GM21381 (cell line): ENCODE data around the gene CSF3.

Experiments
- ATAC-seq: cut with Tn5 transposase; IDR thresholded peaks from one replicate; pipeline ENCODE4 v1.9.1; 2021; ENCODE audit warnings: mild to moderate bottlenecking, moderate library complexity; ENCODE audit not compliant: unreplicated experiment

The CSF3 gene, protein sequence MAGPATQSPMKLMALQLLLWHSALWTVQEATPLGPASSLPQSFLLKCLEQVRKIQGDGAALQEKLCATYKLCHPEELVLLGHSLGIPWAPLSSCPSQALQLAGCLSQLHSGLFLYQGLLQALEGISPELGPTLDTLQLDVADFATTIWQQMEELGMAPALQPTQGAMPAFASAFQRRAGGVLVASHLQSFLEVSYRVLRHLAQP

DNA sequence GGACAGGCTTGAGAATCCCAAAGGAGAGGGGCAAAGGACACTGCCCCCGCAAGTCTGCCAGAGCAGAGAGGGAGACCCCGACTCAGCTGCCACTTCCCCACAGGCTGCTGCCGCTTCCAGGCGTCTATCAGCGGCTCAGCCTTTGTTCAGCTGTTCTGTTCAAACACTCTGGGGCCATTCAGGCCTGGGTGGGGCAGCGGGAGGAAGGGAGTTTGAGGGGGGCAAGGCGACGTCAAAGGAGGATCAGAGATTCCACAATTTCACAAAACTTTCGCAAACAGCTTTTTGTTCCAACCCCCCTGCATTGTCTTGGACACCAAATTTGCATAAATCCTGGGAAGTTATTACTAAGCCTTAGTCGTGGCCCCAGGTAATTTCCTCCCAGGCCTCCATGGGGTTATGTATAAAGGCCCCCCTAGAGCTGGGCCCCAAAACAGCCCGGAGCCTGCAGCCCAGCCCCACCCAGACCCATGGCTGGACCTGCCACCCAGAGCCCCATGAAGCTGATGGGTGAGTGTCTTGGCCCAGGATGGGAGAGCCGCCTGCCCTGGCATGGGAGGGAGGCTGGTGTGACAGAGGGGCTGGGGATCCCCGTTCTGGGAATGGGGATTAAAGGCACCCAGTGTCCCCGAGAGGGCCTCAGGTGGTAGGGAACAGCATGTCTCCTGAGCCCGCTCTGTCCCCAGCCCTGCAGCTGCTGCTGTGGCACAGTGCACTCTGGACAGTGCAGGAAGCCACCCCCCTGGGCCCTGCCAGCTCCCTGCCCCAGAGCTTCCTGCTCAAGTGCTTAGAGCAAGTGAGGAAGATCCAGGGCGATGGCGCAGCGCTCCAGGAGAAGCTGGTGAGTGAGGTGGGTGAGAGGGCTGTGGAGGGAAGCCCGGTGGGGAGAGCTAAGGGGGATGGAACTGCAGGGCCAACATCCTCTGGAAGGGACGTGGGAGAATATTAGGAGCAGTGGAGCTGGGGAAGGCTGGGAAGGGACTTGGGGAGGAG, at the start of gene CSF3:
CSF3 (plus strand) TSS at position 436 of the 993 bp plus-strand sequence; CDS start at position 471, 35 bp downstream.
- ATAC-seq, result no peak

DNA sequence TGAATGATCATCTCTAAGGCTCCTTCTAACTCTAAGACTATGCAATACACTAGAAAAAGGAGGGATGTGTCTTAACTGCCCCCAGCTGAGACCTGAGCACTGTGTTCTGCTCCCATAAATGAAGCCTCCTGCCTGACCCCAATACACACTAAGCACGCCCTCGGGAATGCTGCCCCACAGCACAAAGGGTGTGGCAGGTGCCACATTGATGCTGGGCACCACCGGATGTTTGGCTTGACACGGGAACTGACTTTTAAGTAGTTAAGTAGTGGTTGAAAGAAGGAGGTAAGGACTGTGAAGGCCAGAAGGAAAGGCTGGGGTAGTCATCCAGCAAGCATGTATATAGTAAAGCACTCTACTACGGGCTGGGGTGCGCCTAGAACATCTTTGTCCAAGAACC, 48.5 kb upstream of the CSF3 start:
- no peak for ATAC-seq

DNA sequence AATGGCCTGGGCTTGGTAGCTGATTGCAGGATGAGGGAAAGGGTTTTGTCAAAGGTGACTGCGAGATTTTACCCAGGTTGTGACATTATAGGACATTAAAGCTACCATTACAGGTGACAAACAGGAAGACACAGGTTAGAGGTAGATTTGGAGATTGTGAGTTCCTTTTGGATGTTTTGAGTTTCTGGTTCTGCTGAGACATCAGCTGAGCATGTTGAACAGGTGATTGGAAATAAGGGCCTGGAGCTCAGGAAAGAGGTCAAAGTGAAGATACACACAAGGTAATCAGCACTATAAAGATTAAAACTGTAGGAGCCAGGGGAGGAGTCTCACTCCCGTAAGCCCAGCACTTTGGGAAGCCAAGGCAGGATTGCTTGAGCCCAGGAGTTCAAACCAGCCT, 46.5 kb upstream of the CSF3 start:
- no peak for ATAC-seq

DNA sequence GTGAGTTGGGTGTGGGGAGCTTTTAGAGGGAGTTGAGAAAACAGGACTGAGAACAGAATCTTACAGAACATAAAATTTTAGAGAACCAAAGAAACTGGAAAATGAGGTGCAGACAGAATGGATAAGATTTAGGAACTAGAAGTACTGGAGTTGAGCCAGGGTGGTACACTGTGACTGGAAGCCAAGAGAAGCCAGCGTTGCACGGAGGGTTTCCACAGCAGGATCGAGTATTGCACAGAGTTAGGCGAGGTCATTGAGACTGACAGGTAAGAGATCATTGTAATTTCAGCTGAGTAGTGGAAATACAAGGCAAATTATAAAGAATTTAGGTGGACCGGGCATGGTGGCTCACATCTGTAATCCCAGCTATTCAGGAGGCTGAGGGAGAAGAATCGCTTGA, 45.9 kb upstream of the CSF3 start:
- ATAC-seq, result no peak

DNA sequence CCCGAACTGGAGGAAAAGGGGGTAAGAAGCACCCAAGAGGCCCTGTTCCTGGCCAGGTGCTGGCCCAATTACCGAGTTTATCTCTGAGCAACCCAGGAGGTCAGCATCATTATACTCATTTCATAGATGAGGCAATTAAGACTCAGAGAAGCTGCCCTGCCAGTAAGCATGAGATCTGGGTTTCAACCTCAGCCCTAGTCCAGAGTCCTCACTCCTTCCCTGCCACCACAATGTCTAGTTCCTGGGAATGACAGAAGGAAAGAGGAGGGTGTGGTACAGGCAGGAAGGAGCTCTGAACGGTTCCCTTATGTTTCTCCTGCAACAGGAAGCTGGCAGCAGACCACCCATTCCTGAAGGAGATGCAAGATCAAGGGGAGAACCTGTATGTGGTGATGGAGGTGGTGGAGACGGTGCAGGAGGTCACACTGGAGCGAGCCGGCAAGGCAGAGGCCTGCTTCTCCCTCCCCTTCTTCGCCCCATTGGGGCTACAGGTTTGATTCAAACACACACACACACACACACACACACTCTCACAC, 45.0 kb upstream of the CSF3 start:
- ATAC-seq, result no peak

DNA sequence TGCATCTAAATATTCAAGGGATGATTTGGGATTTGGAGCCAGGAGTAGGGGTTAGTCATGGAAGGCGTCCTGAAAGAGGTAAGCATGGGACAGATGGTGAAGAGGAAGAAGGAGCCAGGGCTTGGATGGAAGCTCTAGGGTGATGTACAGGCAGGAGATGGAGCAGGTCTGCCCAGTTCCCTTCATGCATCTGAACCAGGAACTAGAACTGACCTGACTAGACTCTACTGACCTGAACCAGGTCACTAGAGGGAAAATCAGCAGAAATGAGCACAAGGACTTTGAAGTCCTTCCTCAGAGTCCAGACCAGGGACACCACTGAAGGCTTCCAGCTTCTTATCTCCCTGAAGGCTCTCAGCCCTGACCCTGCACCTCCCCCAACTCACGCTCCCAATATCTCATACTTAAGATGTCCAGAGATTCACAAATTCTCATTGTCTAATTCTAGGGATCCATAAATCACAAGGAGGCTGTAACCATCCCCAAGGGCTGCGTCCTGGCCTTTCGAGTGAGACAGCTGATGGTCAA, 44.1 kb upstream of the CSF3 start:
- ATAC-seq, result no peak

DNA sequence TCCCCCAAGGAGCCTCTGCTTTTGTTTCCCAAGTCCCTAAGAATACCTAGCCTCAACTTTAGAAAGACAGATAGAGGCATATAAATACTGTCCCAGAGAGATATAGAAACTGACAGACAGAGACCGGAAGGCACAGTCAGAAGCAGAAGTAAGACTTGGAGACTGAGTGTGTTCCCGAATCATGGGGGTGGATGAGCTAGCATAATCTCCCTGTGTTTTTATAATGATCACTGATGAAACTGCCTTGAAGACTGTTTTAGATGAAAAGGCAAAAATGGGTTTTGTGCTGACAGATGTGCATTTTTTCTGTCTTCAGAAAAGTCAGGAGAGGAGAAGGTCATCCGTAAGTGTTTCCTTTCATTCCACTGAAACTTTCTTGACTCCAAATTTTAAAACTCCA, 43.0 kb upstream of the CSF3 start:
- ATAC-seq, result no peak

DNA sequence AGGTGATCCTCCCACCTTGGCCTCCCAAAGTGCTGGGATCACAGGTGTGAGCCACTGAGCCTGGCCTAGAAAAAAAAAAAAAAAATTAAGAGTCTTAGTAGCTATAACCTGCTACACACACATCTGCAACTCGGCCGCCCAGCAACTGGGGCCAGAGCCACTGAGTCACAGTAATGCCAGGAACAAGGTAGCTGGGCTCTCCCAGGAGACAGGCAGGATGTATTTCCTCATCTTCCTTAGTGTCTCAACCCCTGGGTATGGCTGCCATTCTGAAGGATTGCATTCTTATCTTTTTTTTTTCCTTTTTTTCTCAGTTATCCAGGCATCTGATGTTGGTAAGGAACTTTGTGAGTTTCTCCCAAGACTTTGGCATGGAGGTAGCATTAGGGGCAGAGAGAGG, 41.7 kb upstream of the CSF3 start:
- ATAC-seq, result no peak

DNA sequence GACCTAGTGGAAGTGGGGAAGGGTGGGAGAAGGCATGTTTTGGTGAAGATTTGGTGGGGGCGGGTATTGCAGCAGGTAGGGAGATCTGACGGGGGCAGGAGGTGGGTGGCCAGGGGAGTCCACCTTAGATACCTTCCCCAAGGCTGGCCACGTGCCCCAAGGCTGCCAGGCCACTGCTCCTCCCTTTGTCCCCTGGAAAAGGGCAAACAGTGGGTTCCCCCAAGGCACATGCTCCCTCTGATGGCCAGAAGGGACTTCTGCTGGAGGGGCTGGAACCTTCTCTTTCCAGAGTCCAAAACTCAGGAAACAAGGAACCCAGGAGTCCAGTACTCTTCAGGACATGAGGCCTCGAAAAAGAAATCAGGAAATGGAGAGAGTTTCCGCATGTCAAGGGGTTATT, 40.8 kb upstream of the CSF3 start:
- ATAC-seq, result no peak

DNA sequence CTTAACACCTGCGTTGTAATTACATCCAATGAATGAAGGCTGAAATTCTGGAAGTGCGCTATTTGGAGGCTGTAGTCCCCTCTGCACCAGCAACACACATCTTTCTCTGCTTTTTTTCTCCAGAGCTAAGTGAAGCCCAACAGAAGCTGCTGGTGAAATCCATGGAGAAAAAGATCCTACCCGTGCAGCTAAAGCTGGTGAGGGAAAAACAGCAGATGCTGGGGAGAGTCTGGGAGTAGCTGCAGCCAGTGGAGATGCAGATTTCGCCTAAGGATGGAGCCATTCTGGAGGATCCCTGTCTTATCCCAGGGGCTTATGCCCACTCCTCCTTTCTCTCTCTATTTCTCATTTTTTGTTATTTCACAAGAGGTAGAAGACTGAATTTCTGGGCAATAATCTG, 39.4 kb upstream of the CSF3 start:
- no peak for ATAC-seq

DNA sequence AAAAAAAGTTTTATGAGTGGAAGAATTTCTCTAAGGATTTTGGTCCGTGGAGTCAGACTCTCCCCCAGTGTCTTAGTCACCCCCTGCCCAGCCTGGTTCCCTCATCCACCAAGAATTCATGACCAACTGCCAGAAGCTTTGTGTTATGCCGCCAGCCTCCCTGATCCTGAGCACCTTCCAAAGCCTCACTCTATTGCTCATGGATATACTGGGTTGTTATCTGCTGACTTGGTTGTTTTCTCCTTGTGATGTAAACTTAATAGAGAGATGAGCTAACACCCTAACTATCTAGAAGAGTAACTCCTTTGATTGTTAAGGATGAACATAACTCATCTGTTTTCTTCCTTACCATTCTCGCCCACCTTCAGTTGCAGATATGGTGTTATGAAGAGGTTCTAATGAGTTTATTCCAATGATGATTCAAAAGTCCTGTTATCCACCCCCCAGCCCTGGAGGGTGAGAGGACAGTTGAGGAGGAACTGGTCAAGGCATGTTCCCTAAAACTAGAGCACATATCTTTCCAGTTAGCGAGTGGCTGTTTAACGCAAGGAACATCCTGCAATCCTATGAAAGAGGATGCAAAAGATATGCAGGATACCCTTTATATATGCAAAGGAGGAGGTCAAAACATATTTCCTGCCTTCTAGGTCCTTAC, 36.1 kb upstream of the CSF3 start:
- ATAC-seq, result no peak

DNA sequence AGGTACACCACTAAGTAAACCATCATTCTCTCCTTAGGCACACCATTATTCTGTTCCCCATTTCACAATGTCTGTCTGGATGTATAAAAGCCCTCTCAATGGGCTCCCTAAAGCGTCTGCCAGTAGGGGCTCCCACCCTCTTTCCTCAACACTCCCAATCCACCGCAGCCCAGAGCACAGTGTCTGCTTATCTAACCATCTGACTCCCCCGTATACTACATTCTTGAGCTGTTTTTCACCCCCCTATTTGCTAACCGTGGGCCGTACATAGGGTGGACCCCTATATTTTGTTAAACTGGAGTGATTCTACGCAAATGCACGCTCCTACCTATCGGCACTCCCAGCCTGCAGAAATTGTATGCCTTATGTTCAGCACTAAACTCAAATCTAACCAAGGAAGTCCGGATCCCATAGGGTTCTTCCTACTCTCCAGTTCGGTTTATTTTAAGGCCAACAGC, 35.3 kb upstream of the CSF3 start:
- ATAC-seq, result no peak

DNA sequence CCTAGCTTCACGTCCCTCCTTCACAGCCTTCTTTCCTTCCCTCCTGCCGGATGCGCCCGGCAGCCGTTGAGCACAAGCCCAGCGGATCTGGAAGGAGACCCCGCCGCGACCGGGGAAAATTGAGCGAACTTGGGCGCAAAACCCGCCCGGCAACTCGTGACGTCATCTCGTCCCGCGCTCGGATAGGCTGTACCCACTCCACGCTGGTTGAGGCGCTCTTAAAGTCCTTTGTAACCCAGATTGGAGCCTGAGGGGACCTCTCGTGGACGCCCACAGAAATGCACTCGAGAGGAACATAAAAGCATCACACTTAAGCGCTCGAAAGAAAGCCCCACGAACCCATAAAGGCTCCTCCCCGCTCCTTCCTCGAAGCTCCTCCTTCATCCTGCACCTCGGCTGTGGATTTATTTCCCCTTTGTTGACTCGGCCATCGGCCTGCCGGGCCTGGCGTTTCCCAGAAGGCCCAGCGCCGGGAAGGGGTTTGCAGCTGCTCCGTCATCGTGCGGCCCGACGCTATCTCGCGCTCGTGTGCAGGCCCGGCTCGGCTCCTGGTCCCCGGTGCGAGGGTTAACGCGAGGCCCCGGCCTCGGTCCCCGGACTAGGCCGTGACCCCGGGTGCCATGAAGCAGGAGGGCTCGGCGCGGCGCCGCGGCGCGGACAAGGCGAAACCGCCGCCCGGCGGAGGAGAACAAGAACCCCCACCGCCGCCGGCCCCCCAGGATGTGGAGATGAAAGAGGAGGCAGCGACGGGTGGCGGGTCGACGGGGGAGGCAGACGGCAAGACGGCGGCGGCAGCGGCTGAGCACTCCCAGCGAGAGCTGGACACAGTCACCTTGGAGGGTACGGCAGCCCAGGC, 34.7 kb upstream of the CSF3 start, which contains the start of gene PSMD3:
PSMD3 (plus strand) TSS at position 457 of the 856 bp plus-strand sequence; CDS start at position 621, 164 bp downstream.
- ATAC-seq, result peak; percentile 89

DNA sequence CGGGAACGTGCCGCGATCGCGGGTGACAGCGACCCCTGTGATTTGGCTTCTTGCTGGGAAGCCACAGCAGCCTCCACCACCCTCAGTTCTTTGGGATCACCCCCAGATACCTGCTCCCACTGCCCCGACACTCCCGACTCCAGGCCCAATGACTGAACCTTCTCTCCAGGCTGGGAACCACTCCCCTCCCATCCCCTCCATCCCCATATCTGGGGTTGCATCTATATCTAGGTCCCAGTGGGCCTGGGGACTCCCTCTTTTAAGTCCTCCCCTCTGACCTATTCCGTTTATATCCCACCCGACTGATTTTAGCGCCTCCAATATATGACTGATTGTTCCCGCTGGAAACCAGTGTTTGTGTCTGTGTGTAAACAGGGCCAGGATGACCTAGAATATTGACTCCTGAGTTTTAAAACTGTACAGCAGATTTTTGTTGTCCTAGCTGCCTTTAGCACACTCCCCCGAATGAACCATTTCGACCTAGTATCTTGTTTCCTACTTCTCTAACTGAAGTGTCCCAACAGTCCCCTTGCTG, 34.0 kb upstream of the CSF3 start:
- no peak for ATAC-seq

DNA sequence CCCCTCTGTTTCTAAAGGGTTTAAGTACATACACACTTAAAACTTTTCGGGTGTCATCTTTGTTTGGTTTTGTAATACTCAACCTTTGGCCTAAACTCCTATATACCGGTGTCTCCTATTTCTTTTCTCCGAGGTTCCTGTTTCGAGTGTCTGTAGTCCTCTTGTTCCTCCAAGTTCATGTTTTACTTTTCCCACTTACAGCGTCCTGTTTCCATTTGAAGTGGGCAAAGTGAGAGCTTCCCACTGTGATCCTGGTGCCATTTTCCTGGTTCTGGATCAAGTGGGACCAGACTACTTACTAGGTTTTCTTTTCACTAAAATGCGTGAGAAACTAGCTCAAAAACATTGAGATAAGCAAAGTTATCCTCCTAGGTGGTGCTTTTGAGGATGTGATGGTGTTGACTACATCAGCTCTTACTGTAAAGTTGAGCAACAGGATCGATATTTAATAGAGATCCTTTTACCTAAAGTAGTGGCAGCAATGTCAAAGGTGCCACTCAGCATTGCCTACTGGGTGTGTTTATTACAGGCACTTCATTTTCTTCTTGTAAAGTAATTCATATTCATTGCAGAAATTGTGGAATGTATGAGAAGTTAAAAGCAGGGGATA, 33.4 kb upstream of the CSF3 start:
- ATAC-seq, result no peak

DNA sequence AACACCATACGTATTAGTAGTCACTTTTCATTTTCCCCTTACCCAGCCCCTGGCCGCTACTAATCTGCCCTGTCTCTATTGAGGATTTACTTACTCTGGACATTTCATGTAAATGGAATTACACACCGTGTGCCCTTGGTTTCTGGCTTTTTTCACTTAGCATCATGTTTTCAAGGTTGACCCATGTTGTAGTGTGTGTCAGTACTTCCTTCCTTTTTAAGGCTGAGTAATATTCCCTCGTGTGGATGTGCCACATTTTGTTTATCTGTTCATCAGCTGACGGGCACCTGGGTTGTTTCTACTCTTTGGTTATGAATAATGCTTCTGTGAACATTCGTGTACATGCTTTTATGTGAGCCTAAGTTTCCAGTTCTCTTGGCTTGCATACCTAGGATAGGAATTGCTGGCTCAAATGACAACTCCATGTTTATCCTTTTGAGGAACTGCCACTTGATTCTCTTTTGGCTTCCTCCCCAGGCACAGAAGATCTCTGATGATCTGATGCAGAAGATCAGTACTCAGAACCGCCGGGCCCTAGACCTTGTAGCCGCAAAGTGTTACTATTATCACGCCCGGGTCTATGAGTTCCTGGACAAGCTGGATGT, 26.9 kb upstream of the CSF3 start:
- no peak for ATAC-seq

DNA sequence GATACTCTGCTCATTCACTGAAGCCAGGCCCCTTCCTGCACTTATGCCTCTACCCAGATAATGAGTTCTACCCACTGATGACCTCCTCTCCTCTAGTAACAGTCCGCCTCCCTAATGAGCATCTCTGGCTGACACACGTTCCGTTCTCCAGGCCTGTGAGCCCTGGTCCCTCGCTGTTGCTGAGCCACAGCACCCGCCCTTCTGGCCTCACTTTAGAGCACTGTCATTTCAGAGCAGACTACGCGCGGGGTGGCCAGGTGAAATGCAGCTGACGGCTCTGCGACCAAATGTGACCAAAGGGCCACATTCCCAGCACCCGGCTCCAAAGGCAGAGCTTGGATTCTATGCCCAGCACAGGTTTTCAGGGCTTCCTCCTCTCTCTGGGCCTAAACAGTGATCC, 20.8 kb upstream of the CSF3 start:
- ATAC-seq, result no peak

DNA sequence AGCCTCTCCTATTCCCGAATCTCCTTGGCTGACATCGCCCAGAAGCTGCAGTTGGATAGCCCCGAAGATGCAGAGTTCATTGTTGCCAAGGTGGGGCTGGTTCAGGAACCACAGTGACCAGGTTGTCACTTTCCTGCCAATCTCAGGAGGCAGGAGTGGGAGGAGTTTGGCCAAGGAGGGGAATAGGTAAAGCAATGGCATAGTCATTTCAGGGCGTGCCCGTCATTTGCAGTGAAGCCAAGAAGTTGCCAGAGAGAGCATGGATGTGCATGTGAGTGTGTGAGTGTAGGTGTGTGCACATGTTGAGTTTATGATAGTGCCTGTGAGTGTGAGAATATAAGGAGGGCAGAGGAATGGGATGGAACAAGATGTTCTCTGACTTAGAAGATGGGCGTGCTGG, 19.8 kb upstream of the CSF3 start:
- no peak for ATAC-seq

DNA sequence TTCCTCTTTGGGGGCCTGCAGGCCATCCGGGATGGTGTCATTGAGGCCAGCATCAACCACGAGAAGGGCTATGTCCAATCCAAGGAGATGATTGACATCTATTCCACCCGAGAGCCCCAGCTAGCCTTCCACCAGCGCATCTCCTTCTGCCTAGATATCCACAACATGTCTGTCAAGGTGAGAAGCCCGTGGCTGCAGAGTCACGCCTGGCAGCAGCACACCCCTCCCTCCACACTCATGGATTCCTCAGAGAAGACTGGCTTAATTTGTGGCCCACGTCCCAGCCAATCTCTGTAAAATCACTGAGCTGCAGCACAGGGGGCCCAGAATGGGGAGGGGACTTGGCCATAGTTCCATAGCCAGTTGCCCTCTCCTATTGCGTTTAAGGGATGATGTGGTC, 19.1 kb upstream of the CSF3 start:
- no peak for ATAC-seq
